Muscle of leg (tissue), 11 donors: ENCODE data around the gene LSAMP. TPM values are rescaled to one million over a fixed set of nuclear protein-coding genes. Genes with fewer than 3 reads are reported as not detected.

ENCODE experiments used
- DNase-seq: peaks from one replicate; pipeline ENCODE4 v3.0.0; 2013
- H3K27ac ChIP-seq: one replicate; pipeline ENCODE4 v1.5.1; 2013; ENCODE audit warnings: mild to moderate bottlenecking, low read length, control low read depth
- H3K27me3 ChIP-seq: one replicate; pipeline ENCODE4 v1.6.1; 2013; ENCODE audit warnings: low read length; ENCODE audit not compliant: control insufficient read depth, insufficient read depth
- H3K36me3 ChIP-seq: one replicate; pipeline ENCODE4 v1.6.1; 2013; ENCODE audit warnings: low read length; ENCODE audit not compliant: control insufficient read depth, insufficient read depth
- H3K4me1 ChIP-seq: one replicate; pipeline ENCODE4 v1.6.1; 2013; ENCODE audit warnings: low read length; ENCODE audit not compliant: control insufficient read depth, insufficient read depth
- H3K4me3 ChIP-seq: one replicate; pipeline ENCODE4 v1.5.1; 2013; ENCODE audit warnings: low read length, control low read depth
- H3K9me3 ChIP-seq: replicated peaks from 2 replicates; pipeline ENCODE4 v1.6.1; 2013; ENCODE audit warnings: low read depth, low read length; ENCODE audit not compliant: control insufficient read depth
- WGBS: methylation state at CpG from one replicate; pipeline ENCODE4 v1.1.5; 2013; ENCODE audit warnings: missing lambda C conversion rate; ENCODE audit not compliant: insufficient coverage; 5-methylcytosine and 5-hydroxymethylcytosine counted together
- polyA plus RNA-seq, 8 donors: library from polyadenylated mRNA; unstranded; fragments of 120-200 nt; gene quantifications; one replicate each; pipeline versions ENCODE4 v1.2.1 to v1.2.3, GENCODE V29; 2013; ENCODE audit warnings: inconsistent platforms in 1 of 8, low replicate concordance in 1 of 8; ENCODE audit not compliant: insufficient read length in 8 of 8, insufficient read depth in 1 of 8
- total RNA-seq: library from RNA; stranded (reverse); fragments of 120-200 nt; gene quantifications from one replicate; pipeline ENCODE4 v1.2.4, GENCODE V29; 2013

Gene LSAMP
- total and polyA plus RNA-seq, 9 donors, result 3.5 to 13.4 (median 6.3) TPM

DNA sequence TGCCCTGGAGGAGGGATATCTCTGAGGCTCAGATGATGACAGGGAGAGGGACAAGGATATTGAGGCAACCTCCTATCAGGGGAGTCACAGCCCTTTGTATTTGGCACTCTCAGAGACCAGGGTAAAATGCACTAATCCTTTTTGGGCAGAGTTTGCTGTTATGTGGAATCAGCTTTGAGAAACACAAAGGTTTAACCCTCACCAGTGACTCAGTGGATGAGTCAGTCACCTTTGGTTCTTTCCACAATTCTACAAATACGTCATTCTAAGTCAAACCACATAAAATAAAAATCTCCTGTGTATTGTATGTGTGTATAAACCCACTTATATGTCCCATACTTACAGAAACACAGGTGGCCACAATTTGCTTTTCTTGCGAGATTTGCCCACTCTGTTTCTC lies 5.1 kb downstream of the LSAMP start:
- no CpG with 5 or more reads among the region's 2 CpGs for WGBS
- DNase-seq, result no peak
- H3K4me3 ChIP-seq, result no peak overlapping the region
- H3K27me3 ChIP-seq, result peaks cover 3% of the 10 kb centered on the region
- peaks cover 4% of the 10 kb centered on the region for H3K4me1 ChIP-seq
- no peaks in the 10 kb centered on the region for H3K9me3 ChIP-seq
- no peaks in the 10 kb centered on the region for H3K36me3 ChIP-seq
- H3K27ac ChIP-seq, result no peak overlapping the region

DNA sequence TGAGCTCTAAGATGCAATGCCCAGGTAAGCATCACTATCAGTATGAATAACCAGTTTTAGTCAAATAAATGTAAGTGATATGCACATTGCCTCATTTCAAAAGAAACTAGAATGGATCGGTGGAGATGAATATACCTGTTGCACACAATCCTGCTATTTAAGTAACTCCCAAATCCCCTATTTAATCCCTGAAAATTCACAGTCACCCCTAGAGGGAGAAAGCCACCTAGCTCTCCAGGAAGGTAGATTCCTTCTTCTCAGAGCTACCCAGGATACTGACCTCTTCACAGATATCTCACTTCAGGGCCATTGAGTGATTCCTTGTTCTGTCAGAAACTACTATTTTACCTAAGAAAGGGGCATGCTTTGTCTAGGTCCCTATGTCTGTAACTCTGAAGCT lies 11.7 kb downstream of the LSAMP start:
- H3K4me1 ChIP-seq, result no peaks in the 10 kb centered on the region
- WGBS, result no CpG with 5 or more reads among the region's 1 CpG
- no peak overlapping the region for H3K27ac ChIP-seq
- no peaks in the 10 kb centered on the region for H3K36me3 ChIP-seq
- H3K9me3 ChIP-seq, result no peaks in the 10 kb centered on the region
- H3K4me3 ChIP-seq, result no peak overlapping the region
- H3K27me3 ChIP-seq, result no peaks in the 10 kb centered on the region
- no peak for DNase-seq

DNA sequence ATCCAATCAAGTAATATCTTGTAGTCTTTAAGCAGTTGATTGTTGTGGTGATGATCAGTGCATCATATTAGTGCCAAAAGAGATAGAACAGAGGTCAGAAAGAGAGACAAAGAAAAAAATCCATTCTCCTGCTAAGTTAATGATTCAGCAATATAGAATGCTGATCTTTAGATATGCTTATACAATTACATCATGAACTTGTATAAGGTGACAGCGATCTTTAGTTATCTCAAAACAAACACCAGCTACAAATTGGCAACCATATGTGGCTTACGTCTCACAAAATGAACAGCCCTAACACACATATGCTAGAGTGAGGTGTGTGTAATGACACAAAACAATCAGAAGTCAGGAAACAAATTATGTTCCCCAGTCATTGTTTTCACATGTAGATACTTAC lies 12.5 kb downstream of the LSAMP start:
- Histone ChIP-seq H3K9me3 (no peaks in the 10 kb centered on the region), H3K4me1 (no peaks in the 10 kb centered on the region), H3K4me3 (no peak overlapping the region), H3K27me3 (no peaks in the 10 kb centered on the region), H3K36me3 (no peaks in the 10 kb centered on the region), H3K27ac (no peak overlapping the region)
- no CpG with 5 or more reads among the region's 2 CpGs for WGBS
- no peak for DNase-seq

DNA sequence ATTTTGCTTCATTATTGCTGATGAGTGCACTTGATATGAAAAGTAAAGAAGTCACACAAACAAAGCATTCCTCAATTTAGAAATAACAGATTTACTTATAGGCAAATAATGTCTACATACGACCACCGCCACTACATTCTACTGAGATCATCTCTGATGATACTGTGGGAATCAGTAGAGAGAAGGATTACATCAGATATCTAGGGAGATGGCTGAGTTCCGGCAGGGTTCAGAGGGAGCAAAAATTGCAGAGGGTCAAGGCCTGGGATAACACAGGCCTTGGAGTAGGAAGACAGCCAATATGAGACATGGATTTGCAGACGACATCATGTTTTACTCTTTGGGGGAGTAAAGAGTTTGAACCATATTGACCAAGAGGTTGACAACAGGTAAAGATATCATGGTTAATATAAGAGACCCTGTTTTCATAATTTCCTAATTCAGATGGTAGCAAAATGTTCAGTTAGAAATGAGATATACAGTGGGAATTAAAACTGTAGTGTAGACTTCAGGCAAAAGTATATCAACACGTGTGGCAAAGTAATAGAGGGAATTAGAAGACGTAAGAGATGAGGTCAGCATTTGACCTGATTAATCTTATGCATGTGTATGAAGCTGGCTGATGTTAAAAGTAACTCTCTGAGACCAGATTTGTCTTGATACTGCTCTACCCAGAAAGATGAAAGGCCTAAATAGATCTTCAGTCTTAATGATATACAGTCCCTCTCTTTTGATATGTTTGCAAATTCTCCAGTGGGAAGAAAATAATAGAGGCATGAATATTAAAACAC lies 15.6 kb downstream of the LSAMP start:
- no peak overlapping the region for H3K4me3 ChIP-seq
- no peaks in the 10 kb centered on the region for H3K4me1 ChIP-seq
- no peaks in the 10 kb centered on the region for H3K27me3 ChIP-seq
- no peak for DNase-seq
- no peaks in the 10 kb centered on the region for H3K36me3 ChIP-seq
- no peaks in the 10 kb centered on the region for H3K9me3 ChIP-seq
- H3K27ac ChIP-seq, result no peak overlapping the region
- 63% methylated on average over 4 of the region's 6 CpGs for WGBS

DNA sequence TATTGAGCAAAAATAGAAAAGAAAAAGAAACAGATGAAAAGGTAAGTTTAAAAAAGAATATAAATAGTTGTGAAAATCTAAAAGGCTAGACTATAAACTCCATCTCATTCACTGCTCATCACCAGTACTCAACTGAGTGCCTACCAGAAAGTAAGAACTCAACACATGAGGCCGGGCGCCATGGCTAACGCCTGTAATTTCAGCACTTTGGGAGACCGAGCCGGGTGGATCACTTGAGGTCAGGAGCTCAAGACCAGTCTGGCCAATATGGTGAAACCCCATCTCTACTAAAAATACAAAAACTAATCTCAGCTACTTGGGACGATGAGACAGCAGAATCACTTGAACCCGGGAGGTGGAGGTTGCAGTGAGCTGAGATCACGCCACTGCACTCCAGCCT lies 19.3 kb downstream of the LSAMP start:
- Histone ChIP-seq H3K36me3 (no peaks in the 10 kb centered on the region), H3K9me3 (no peaks in the 10 kb centered on the region), H3K27ac (no peak overlapping the region), H3K4me1 (no peaks in the 10 kb centered on the region), H3K27me3 (no peaks in the 10 kb centered on the region), H3K4me3 (no peak overlapping the region)
- DNase-seq, result no peak
- 93% methylated on average over 5 of the region's 8 CpGs for WGBS

DNA sequence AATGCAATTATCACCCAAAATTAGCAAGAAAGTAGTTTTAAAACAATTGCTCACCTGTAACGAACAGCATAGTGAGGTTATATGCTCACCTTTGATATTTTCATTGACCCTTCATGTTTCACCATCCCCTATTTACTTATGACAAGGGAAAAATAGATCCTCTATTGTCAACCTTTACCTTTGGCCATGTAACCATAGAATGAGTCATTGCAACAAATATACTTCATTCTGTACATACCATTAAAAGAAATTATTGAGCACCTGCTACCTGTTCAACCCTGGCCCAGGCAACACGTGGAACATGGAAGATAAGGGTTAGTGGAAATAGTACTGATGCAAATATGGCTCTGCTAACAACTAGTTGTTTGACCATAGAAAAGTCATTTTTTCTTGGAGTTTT lies 20.2 kb downstream of the LSAMP start:
- H3K27me3 ChIP-seq, result no peaks in the 10 kb centered on the region
- no peak overlapping the region for H3K27ac ChIP-seq
- WGBS, result 100% methylated on average over 1 of the region's 2 CpGs
- no peak for DNase-seq
- H3K9me3 ChIP-seq, result no peaks in the 10 kb centered on the region
- H3K4me1 ChIP-seq, result no peaks in the 10 kb centered on the region
- H3K36me3 ChIP-seq, result no peaks in the 10 kb centered on the region
- H3K4me3 ChIP-seq, result no peak overlapping the region

DNA sequence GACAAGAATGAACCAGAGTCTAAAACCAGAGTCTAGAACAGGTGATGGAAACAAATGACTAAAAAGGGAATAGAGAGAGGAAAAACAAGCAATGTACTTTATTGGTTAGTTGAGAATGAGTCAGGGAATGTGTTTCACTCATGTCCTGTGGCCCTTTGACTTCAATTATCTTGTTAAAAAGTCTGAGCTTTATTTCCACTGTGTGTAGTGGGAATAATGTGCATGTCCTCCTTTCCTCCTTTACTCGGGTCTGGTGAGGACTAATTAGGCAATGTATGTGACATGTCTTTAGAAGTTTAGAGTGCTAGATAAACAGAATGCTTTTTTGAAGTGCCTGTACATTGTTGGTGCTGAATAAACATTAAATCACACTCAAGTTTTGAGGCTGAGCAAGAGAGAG lies 21.3 kb downstream of the LSAMP start:
- Histone ChIP-seq H3K4me3 (no peak overlapping the region), H3K36me3 (no peaks in the 10 kb centered on the region), H3K27ac (no peak overlapping the region), H3K27me3 (no peaks in the 10 kb centered on the region), H3K4me1 (no peaks in the 10 kb centered on the region), H3K9me3 (no peaks in the 10 kb centered on the region)
- no CpG with 5 or more reads among the region's 1 CpG for WGBS
- DNase-seq, result peak; percentile 19

DNA sequence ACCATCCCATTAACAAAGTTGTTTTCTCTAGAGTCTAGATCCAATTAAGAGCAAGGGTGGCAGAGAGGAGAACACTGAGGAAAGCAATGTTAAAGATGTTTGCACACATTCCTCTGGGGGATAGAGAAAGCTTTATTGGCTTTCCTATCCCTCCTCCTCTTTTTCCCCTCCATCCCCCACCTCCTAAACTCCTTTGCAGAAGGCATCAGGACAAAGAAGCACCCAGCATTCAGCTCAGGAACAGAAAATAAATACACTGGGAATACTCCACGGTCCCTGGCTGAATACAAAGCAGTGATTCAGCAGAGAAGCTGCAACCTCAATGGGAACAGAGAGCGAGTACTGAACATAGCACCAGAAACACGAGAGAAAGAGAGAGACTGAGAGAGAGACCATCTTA lies 21.9 kb downstream of the LSAMP start:
- H3K27me3 ChIP-seq, result no peaks in the 10 kb centered on the region
- peak; percentile 15 for DNase-seq
- H3K9me3 ChIP-seq, result no peaks in the 10 kb centered on the region
- no peak overlapping the region for H3K4me3 ChIP-seq
- no CpG with 5 or more reads among the region's 3 CpGs for WGBS
- H3K27ac ChIP-seq, result no peak overlapping the region
- no peaks in the 10 kb centered on the region for H3K36me3 ChIP-seq
- no peaks in the 10 kb centered on the region for H3K4me1 ChIP-seq

DNA sequence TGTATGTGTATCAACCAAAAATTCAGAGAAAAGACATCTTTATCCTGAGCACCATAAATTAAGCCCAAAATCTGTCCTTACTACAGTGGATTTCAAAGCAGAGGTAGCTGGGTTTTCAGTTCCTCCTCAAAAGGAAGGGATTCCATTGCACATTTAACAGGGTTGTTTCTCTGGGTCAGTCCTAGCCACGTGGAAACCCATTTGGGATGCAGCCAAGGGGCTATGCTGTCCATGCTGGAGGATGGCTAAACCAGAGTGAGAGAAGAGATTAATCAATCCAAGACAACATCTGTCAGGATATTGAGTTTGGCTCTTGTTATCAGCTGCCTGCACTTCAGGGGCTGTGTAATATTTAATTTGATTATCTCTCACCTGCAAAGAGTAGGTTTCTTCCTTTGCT lies 28.1 kb downstream of the LSAMP start:
- Histone ChIP-seq H3K36me3 (no peaks in the 10 kb centered on the region), H3K27ac (no peak overlapping the region), H3K4me1 (no peaks in the 10 kb centered on the region), H3K9me3 (no peaks in the 10 kb centered on the region), H3K4me3 (no peak overlapping the region), H3K27me3 (no peaks in the 10 kb centered on the region)
- no peak for DNase-seq
- no CpG with 5 or more reads among the region's 1 CpG for WGBS

DNA sequence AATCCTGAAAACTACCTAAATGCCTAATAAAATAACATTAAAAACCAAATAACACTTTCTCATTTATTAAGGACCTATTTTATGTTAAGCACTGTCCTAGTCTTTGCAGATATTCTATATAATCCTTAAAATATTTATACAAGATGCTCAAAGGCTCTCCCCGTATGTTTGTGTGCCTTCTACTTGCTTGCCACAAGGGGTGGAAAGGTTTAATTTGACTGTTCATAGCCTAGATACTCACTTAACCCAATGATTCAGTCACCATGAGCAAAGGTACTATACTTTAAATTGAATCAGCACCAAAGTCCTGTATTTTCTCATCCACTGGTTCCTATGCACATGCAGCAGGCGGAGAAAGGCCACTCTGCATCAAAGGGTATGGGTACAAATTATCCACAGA lies 32.0 kb downstream of the LSAMP start:
- H3K4me1 ChIP-seq, result no peaks in the 10 kb centered on the region
- DNase-seq, result no peak
- no peak overlapping the region for H3K4me3 ChIP-seq
- H3K27me3 ChIP-seq, result no peaks in the 10 kb centered on the region
- no peaks in the 10 kb centered on the region for H3K36me3 ChIP-seq
- H3K27ac ChIP-seq, result no peak overlapping the region
- H3K9me3 ChIP-seq, result no peaks in the 10 kb centered on the region
- no CpG with 5 or more reads among the region's 2 CpGs for WGBS

DNA sequence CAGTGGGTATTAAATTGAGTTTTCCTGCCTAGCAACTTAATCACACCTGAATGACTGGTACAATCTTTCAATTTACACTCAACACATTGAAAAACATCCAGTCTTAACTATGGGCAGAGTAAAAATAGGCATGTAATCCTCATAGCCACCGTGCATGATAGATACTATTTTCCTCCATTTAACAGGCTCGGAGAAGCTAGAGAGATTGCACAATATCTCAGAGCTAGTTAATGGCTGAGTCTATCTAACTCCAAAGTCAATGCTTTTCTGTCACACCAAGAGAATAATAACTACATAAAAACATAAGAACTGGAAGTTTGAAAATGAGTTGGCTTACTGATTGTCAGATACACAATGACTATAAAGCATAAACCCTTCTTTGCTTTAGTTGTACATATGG lies 36.8 kb downstream of the LSAMP start:
- H3K27ac ChIP-seq, result no peak overlapping the region
- no peaks in the 10 kb centered on the region for H3K9me3 ChIP-seq
- no peaks in the 10 kb centered on the region for H3K36me3 ChIP-seq
- H3K4me1 ChIP-seq, result no peaks in the 10 kb centered on the region
- no peaks in the 10 kb centered on the region for H3K27me3 ChIP-seq
- DNase-seq, result no peak
- no peak overlapping the region for H3K4me3 ChIP-seq
- WGBS, result 60% methylated on average over 1 of the region's 2 CpGs
